A549 (cell line): ENCODE results near the gene ITPA. TPM values are rescaled to one million over a fixed set of nuclear protein-coding genes. Genes with fewer than 3 reads are reported as not detected.

ENCODE experiments used
- ATAC-seq, 2 experiments: fragments of 200-7000 bp in 1 of 2; fragments of >200 bp in 1 of 2; cut with Nextera tagmentation in 1 of 2; cut with Tn5 transposase in 1 of 2; 3 replicates each; pipeline versions ENCODE4 v1.8.0 to v1.9.1; 2018 to 2020; ENCODE audit warnings: mild to moderate bottlenecking in 1 of 2, moderate library complexity in 1 of 2
- CTCF ChIA-PET: fragments of 300-600 bp; sonication (Branson Sonifier 250); formaldehyde crosslinking; extraction: SDS; loops from one replicate; lab custom pipeline; 2021; ENCODE audit warnings: antibody characterized with exemption, inconsistent platforms; lab: Yijun Ruan, JAX
- POLR2A ChIA-PET: fragments of 350-600 bp; formaldehyde crosslinking; extraction: SDS; loops from one replicate; lab custom pipeline; 2021; ENCODE audit warnings: antibody characterized with exemption, inconsistent platforms; lab: Yijun Ruan, JAX
- DNase-seq, 2 experiments: peaks; one replicate each; pipeline versions ENCODE4 v3.0.0 to v3.0.0-alpha.2; 2011 to 2016; ENCODE audit warnings: low read depth in 1 of 2, low spot score in 1 of 2
- FAIRE-seq: peaks from 2 replicates; lab custom pipeline; 2011; peaks lifted over from hg19 to GRCh38; lab: Jason Lieb, UNC
- H3K27ac ChIP-seq, 2 experiments: fragments of >200 bp; sonication (Bioruptor Twin); formaldehyde crosslinking; 3 replicates each; pipeline ENCODE4 v1.5.1; 2016 to 2017
- H3K4me1 ChIP-seq: fragments of >200 bp; sonication (Bioruptor Twin); formaldehyde crosslinking; 3 replicates; pipeline ENCODE4 v1.6.1; 2016
- H3K4me2 ChIP-seq: fragments of >200 bp; sonication (Bioruptor Twin); formaldehyde crosslinking; 3 replicates; pipeline ENCODE4 v1.6.1; 2016
- H3K4me3 ChIP-seq: fragments of >200 bp; sonication (Bioruptor Twin); formaldehyde crosslinking; 3 replicates; pipeline ENCODE4 v1.5.1; 2016
- H3K9me3 ChIP-seq: fragments of >200 bp; sonication (Bioruptor Twin); formaldehyde crosslinking; 3 replicates; pipeline ENCODE4 v1.6.1; 2016
- CBX2 ChIP-seq: fragments of 200-600 bp; sonication (generic); IDR thresholded peaks from 2 replicates; pipeline ENCODE4 v1.6.1; 2016; ENCODE audit warnings: low read depth, mild to moderate bottlenecking, borderline replicate concordance
- CEBPB ChIP-seq, 2 experiments: fragments of >200 bp in 1 of 2; sonication (Bioruptor Twin) in 1 of 2; formaldehyde crosslinking in 1 of 2; IDR thresholded peaks; 2 replicates each; pipeline ENCODE4 v1.6.1; 2012 to 2016
- CHD2 ChIP-seq: fragments of 150-350 bp; IDR thresholded peaks from 2 replicates; pipeline ENCODE4 v1.6.1; 2014; ENCODE audit warnings: low read length; ENCODE audit not compliant: partially characterized antibody
- EHF ChIP-seq: fragments of 250-450 bp; sonication (Bioruptor Pico); IDR thresholded peaks from 2 replicates; pipeline ENCODE4 v1.5.0; 2020; ENCODE audit warnings: mild to moderate bottlenecking
- EHMT2 ChIP-seq: fragments of 200-600 bp; sonication (generic); IDR thresholded peaks from 2 replicates; pipeline ENCODE4 v1.6.1; 2016; ENCODE audit warnings: antibody characterized with exemption, low read depth, mild to moderate bottlenecking, moderate library complexity
- EP300 ChIP-seq, 2 experiments: fragments of >200 bp; sonication (Bioruptor Twin); formaldehyde crosslinking; IDR thresholded peaks; 2 replicates in 1 of 2; 3 replicates in 1 of 2; pipeline ENCODE4 v1.6.1; 2016 to 2017
- ESRRA ChIP-seq: fragments of 150-350 bp; IDR thresholded peaks from 2 replicates; pipeline ENCODE4 v1.6.1; 2014; ENCODE audit warnings: mild to moderate bottlenecking, low read length, borderline replicate concordance
- FOSB ChIP-seq: fragments of 250-450 bp; sonication (Bioruptor Pico); IDR thresholded peaks from 2 replicates; pipeline ENCODE4 v1.5.0; 2020; ENCODE audit warnings: mild to moderate bottlenecking, moderate library complexity
- FOXS1 ChIP-seq: fragments of 250-450 bp; sonication (Bioruptor Pico); IDR thresholded peaks from 2 replicates; pipeline ENCODE4 v1.5.0; 2020; ENCODE audit warnings: mild to moderate bottlenecking, moderate library complexity
- GATA3 ChIP-seq: IDR thresholded peaks from 2 replicates; pipeline ENCODE4 v1.6.1; 2012; ENCODE audit warnings: borderline replicate concordance
- HDAC2 ChIP-seq: fragments of 200-600 bp; sonication (generic); IDR thresholded peaks from 2 replicates; pipeline ENCODE4 v1.6.1; 2016
- HEYL ChIP-seq: fragments of 250-450 bp; sonication (Bioruptor Pico); IDR thresholded peaks from 2 replicates; pipeline ENCODE4 v1.8.0; 2021; ENCODE audit warnings: mild to moderate bottlenecking, moderate library complexity
- HOXA7 ChIP-seq: fragments of 250-450 bp; sonication (Bioruptor Pico); IDR thresholded peaks from 2 replicates; pipeline ENCODE4 v1.5.0; 2020; ENCODE audit warnings: mild to moderate bottlenecking, moderate library complexity
- HOXB13 ChIP-seq: fragments of 250-450 bp; sonication (Bioruptor Pico); IDR thresholded peaks from 2 replicates; pipeline ENCODE4 v1.5.0; 2020; ENCODE audit warnings: low read depth, mild to moderate bottlenecking, moderate library complexity
- HOXB5 ChIP-seq: fragments of 250-450 bp; sonication (Bioruptor Pico); IDR thresholded peaks from 2 replicates; pipeline ENCODE4 v1.5.0; 2020; ENCODE audit warnings: mild to moderate bottlenecking, moderate library complexity
- JUNB ChIP-seq: fragments of >200 bp; sonication (Bioruptor Twin); formaldehyde crosslinking; IDR thresholded peaks from 2 replicates; pipeline ENCODE4 v1.6.1; 2016
- MAZ ChIP-seq: fragments of 150-350 bp; IDR thresholded peaks from 2 replicates; pipeline ENCODE4 v1.6.1; 2014; ENCODE audit warnings: antibody characterized with exemption, low read depth, low read length, borderline replicate concordance
- MYC ChIP-seq: IDR thresholded peaks from 2 replicates; pipeline ENCODE4 v1.6.1; 2012; ENCODE audit warnings: mild to moderate bottlenecking, inconsistent platforms, low read length, improper control_type of control experiment, borderline replicate concordance
- NFE2L2 ChIP-seq: fragments of 150-350 bp; conservative IDR thresholded peaks from 2 replicates; pipeline ENCODE4 v1.6.1; 2014; ENCODE audit warnings: low read length
- NPAS2 ChIP-seq: fragments of 250-450 bp; sonication (Bioruptor Pico); IDR thresholded peaks from 2 replicates; pipeline ENCODE4 v1.8.0; 2022; ENCODE audit warnings: mild to moderate bottlenecking, moderate library complexity, borderline replicate concordance
- NR3C1 ChIP-seq: fragments of >200 bp; sonication (Bioruptor Twin); formaldehyde crosslinking; IDR thresholded peaks from 3 replicates; pipeline ENCODE4 v1.6.1; 2017
- RARB ChIP-seq: fragments of 250-450 bp; sonication (Bioruptor Pico); IDR thresholded peaks from 2 replicates; pipeline ENCODE4 v1.8.0; 2021; ENCODE audit warnings: mild to moderate bottlenecking, moderate library complexity
- RFX5 ChIP-seq: fragments of 450-650 bp; IDR thresholded peaks from 2 replicates; pipeline ENCODE4 v1.7.1; 2014; ENCODE audit warnings: antibody characterized with exemption, mild to moderate bottlenecking, moderate library complexity
- RNF2 ChIP-seq: fragments of 200-600 bp; sonication (generic); IDR thresholded peaks from 2 replicates; pipeline ENCODE4 v1.6.1; 2016; ENCODE audit warnings: low read depth, mild to moderate bottlenecking, antibody characterized with exemption, moderate library complexity, borderline replicate concordance
- TP53 ChIP-seq: fragments of 250-450 bp; sonication (Bioruptor Pico); IDR thresholded peaks from 2 replicates; pipeline ENCODE4 v1.5.0; 2021; ENCODE audit warnings: mild to moderate bottlenecking, moderate library complexity
- ZC3H11A ChIP-seq: fragments of 450-650 bp; IDR thresholded peaks from 2 replicates; pipeline ENCODE4 v1.6.1; 2014; ENCODE audit warnings: antibody characterized with exemption, mild to moderate bottlenecking
- ZFP36 ChIP-seq: fragments of 450-650 bp; IDR thresholded peaks from 2 replicates; pipeline ENCODE4 v1.6.1; 2014; ENCODE audit warnings: borderline replicate concordance; ENCODE audit not compliant: partially characterized antibody
- ZNF302 ChIP-seq: fragments of 250-450 bp; sonication (Bioruptor Pico); IDR thresholded peaks from 2 replicates; pipeline ENCODE4 v1.9.0; 2021; ENCODE audit warnings: inconsistent platforms, mild to moderate bottlenecking, moderate library complexity
- ZSCAN20 ChIP-seq: fragments of 250-450 bp; sonication (Bioruptor Pico); IDR thresholded peaks from 2 replicates; pipeline ENCODE4 v1.8.0; 2022; ENCODE audit warnings: mild to moderate bottlenecking, moderate library complexity
- WGBS: methylation state at CpG from one replicate; pipeline ENCODE4 v1.1.6; 2017; ENCODE audit errors: missing lambda C conversion rate; 5-methylcytosine and 5-hydroxymethylcytosine counted together
- polyA plus RNA-seq, 4 experiments: library from polyadenylated mRNA; depleted of rRNA in 3 of 4; stranded (reverse); fragments of >200 nt; fragmentation: RNase III in 1 of 4; extraction: RNeasy Plus Mini Kit Qiagen cat#74134 plus additional on column Dnase treatment in 1 of 4; gene quantifications; 2 replicates in 3 of 4; 3 replicates in 1 of 4; pipeline ENCODE4 v1.2.3, GENCODE V29; 2011 to 2017
- TF ChIP-seq, protein P1 (sequence below): IDR thresholded peaks from 2 replicates; pipeline ENCODE4 v1.6.1; 2012
- TF ChIP-seq, protein P2 (sequence below): fragments of >200 bp; sonication (Bioruptor Twin); formaldehyde crosslinking; IDR thresholded peaks from 3 replicates; pipeline ENCODE4 v1.6.1; 2016
- TF ChIP-seq, protein P3 (sequence below): fragments of 150-350 bp; IDR thresholded peaks from 2 replicates; pipeline ENCODE4 v1.6.1; 2014; ENCODE audit warnings: low read depth, mild to moderate bottlenecking, low read length
- TF ChIP-seq, protein P4 (sequence below): fragments of 250-450 bp; sonication (Bioruptor Pico); IDR thresholded peaks from 2 replicates; pipeline ENCODE4 v1.5.0; 2021; ENCODE audit warnings: mild to moderate bottlenecking, moderate library complexity, borderline replicate concordance

The ITPA gene
- polyA plus RNA-seq, 2 of the 4 experiments (the other 2 are of a cell fraction) = 54.0 to 106 TPM

DNA sequence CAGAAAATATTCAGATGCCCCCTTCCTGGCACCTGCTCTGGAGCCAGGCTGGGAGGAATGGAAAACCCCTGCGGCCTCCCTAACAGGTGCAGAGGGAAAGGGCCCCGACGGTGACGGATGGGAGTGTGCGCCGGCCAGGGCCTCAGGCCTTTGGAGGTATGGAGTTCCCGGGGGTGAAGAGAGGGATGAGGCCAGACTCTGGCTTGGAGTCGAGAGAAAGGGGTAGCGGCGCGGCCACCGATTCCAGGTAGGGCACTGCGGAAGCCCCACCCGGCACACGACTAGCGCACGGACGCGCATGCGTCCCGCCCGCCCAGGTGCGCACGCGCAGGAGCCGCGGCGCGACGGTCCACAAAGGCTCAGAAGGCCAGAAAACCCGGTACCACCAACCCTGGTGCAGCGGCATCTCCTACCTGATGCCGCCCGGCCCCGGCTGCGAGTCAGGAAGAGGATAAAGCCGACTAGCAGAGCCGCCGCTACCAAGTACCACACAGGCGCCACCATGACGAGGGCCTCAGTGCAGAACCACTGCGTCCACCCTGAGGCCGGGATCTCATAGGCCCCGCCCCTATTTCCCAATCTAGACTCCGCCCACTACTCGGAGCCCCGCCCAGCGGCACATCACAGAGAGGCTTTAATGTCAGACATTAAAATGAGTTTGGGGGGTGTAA, 5.0 kb upstream of the ITPA start, which contains the start of gene DDRGK1 (continued):
- TF ChIP-seq, protein P1, sequence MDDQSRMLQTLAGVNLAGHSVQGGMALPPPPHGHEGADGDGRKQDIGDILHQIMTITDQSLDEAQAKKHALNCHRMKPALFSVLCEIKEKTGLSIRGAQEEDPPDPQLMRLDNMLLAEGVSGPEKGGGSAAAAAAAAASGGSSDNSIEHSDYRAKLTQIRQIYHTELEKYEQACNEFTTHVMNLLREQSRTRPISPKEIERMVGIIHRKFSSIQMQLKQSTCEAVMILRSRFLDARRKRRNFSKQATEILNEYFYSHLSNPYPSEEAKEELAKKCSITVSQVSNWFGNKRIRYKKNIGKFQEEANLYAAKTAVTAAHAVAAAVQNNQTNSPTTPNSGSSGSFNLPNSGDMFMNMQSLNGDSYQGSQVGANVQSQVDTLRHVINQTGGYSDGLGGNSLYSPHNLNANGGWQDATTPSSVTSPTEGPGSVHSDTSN = no peak
- TF ChIP-seq JUNB (no peak), GATA3 (no peak), CEBPB (IDR thresholded peaks at IDR 0.05) (peak; percentile 89 to 98), MYC (no peak), RNF2 (no peak), CHD2 (no peak), ESRRA (no peak), EHMT2 (no peak), ZSCAN20 (CRISPR knock-in tag) (no peak), EHF (CRISPR knock-in tag) (no peak), ZFP36 (no peak), NR3C1 (no peak), NFE2L2 (no peak), HEYL (no peak), NPAS2 (CRISPR knock-in tag) (no peak), HOXB5 (CRISPR knock-in tag) (0 out of 2 replicates have a peak, but pooled peaks have one; percentile 9), CBX2 (no peak), HDAC2 (no peak), ZC3H11A (no peak), FOSB (CRISPR knock-in tag) (no peak), HOXB13 (CRISPR knock-in tag) (no peak), ZNF302 (no peak), EP300 (IDR thresholded peaks at IDR 0.05) (no peak), HOXA7 (CRISPR knock-in tag) (no peak), RFX5 (no peak)
- TF ChIP-seq, protein P2, sequence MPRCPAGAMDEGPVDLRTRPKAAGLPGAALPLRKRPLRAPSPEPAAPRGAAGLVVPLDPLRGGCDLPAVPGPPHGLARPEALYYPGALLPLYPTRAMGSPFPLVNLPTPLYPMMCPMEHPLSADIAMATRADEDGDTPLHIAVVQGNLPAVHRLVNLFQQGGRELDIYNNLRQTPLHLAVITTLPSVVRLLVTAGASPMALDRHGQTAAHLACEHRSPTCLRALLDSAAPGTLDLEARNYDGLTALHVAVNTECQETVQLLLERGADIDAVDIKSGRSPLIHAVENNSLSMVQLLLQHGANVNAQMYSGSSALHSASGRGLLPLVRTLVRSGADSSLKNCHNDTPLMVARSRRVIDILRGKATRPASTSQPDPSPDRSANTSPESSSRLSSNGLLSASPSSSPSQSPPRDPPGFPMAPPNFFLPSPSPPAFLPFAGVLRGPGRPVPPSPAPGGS = peak; percentile 94
- TF ChIP-seq, protein P3, sequence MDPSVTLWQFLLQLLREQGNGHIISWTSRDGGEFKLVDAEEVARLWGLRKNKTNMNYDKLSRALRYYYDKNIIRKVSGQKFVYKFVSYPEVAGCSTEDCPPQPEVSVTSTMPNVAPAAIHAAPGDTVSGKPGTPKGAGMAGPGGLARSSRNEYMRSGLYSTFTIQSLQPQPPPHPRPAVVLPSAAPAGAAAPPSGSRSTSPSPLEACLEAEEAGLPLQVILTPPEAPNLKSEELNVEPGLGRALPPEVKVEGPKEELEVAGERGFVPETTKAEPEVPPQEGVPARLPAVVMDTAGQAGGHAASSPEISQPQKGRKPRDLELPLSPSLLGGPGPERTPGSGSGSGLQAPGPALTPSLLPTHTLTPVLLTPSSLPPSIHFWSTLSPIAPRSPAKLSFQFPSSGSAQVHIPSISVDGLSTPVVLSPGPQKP = no peak

DNA sequence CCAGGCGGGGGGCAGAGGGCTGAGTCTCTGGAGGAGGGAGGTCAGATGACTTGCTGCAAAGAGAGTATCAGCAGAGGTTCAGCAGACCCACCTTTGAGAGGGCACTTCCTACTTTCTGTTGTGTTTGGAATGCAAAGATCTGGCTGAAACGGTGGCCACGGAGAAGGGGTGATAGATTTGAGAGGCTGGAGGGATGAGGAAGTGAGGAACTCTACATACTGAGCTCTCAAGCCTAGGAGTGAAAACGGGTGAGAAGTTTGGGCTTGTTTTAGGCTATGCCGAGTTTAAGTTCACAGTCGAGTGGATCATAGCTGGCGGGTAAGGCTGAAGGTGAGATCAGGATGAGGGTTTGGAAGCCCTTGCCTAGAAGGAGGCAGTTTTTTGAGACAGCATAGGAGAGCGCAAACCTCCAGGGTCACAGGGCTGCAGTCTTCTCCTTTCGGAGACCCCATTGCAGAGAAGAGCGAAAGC, 477 bp upstream of the ITPA start:
- TF ChIP-seq MAZ = no peak
- TF ChIP-seq FOXS1 (CRISPR knock-in tag) = no peak
- no peak for TF ChIP-seq HOXB13 (CRISPR knock-in tag)
- no peak for TF ChIP-seq EHF (CRISPR knock-in tag)
- no peak for TF ChIP-seq TP53
- no peak for TF ChIP-seq CHD2
- TF ChIP-seq RARB = no peak
- TF ChIP-seq, protein P4, sequence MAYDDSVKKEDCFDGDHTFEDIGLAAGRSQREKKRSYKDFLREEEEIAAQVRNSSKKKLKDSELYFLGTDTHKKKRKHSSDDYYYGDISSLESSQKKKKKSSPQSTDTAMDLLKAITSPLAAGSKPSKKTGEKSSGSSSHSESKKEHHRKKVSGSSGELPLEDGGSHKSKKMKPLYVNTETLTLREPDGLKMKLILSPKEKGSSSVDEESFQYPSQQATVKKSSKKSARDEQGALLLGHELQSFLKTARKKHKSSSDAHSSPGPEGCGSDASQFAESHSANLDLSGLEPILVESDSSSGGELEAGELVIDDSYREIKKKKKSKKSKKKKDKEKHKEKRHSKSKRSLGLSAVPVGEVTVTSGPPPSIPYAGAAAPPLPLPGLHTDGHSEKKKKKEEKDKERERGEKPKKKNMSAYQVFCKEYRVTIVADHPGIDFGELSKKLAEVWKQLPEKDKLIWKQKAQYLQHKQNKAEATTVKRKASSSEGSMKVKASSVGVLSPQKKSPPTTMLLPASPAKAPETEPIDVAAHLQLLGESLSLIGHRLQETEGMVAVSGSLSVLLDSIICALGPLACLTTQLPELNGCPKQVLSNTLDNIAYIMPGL (CRISPR knock-in tag) = no peak
- TF ChIP-seq, all 56 proteins: peak for 0
- Histone ChIP-seq H3K4me3 (peak overlapping the region; percentile 84), H3K27ac (peak overlapping the region; percentile 90 to 93), H3K4me2 (peak overlapping the region; percentile 95), H3K4me1 (peaks cover 17% of the 10 kb centered on the region), H3K9me3 (no peaks in the 10 kb centered on the region)
- FAIRE-seq = no peak
- POLR2A ChIA-PET = interaction anchor here (0.6 to 1.4 kb wide), 4 partner anchors 9 to 104 kb away, joined by 3 to 4 read pairs (median 3); partner anchors contain the start of gene SLC4A11
- WGBS = 10% methylated on average over 10 of the region's 10 CpGs
- DNase-seq = no peak
- CTCF ChIA-PET = interaction anchor here (0.5 to 8.6 kb wide), 6 partner anchors 12 to 106 kb away, joined by 3 to 79 read pairs (median 3); no protein-coding TSS in a partner anchor
- ATAC-seq = peak; percentile 14 to 26; a peak in 4 of 6 replicates
